Measurements from ENCODE around the gene PLXNB2.

The PLXNB2 gene

GRCh38 chr22:50296658-50297490 is 10.6 kb downstream of the PLXNB2 start:
- DNase-seq = no peak

- no peak for DNase-seq
Measured at GRCh38 chr22:50294319-50294656, 13.2 kb downstream of the PLXNB2 start.

- DNase-seq = no peak
Measured at GRCh38 chr22:50293441-50294318, 13.8 kb downstream of the PLXNB2 start.

GRCh38 chr22:50292643-50293440 is 14.6 kb downstream of the PLXNB2 start:
- no peak for DNase-seq

DNA sequence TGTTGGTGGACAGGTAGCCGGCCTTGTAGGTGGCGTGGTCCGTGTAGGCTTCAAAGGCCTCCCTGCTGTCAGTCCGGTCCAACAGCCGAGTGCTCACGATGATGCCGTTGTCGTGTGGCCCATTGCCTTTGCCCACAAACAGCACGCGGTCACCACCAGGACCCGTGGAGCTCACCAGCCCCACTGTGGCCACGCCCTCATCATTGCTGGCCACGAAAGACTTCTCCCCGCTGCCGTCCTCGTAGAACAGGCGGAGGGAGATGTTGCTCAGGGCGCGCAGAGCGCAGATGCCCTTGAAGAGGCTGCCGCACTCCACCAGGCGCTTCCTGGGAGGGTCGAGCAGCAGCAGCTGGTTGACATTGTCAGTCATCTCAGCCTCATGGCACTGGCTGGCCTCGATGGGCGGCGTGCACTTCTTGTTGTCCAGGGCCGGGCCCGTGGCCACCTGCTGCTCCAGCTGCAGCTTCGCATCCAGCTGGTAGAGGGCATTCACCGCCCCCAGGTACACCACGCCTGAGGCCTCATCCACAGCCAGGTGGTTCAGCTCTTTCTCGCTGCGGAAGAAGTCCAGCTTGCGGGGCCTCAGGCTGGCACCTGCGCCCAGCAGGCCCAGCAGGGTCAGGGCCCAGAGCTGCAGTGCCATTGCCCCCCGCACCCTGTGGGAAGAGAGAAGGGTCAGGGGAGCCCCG is 17.4 kb downstream of the PLXNB2 start:
- DNase-seq = no peak

DNA sequence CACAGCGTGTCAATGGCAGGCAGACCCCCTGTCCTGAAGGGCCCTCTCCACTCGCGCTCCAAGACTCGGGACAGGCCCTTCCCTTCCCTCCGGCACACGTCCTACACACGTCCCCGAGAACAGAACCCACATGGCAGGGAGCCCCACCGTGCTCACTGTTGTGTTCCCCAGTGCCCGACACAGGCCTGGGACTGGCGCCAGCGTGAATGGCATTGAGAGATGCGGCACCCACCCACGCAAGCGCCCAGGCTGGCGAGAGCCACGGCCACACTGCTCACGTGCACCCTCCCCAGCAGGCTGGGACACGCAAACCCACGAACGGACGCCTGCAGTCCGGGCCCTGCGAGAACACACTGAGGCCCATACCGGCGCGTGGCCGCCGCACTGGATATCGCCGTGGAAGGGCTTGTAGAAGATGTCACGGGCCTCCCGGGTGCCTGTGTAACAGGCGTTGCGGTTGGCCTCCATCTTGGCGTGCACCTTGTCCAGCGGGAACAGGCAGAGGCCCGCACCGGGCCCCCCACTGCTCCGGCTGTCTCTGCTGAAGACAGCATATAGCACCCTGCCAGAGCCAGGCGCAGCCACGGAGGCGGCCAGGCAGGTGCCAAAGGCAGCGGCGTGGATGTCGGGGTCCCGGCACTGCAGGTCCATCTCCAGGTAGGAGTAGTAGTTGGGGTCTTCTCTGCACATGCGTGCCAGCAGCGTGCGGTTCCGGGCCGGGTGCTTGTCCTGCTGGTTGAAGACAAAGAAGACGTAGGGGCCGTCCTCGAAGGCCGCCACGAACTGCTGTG is 18.1 kb downstream of the PLXNB2 start:
- no peak for DNase-seq

DNA sequence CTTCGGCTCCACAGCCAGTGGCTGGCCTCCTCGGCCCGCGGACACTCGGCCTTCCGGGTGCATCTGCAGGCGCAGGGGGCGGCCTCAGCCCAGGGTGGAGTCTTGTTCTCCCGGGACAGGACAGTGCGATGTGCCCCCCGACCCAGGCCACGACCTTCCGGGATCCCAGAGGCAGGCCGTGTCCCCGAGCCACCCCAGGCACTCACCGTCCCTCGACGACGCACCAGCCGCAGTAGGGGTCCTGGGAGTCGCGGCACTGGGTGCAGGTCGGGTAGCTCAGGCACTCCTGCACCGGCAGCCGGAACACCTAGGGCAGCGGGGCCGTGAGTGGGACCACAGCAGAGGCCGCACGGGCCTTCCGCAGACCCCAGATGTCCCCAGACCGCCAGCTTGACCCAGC is 19.7 kb downstream of the PLXNB2 start:
- DNase-seq = no peak

GRCh38 chr22:50286701-50287318 is 20.6 kb downstream of the PLXNB2 start:
- no peak for DNase-seq

GRCh38 chr22:50286275-50286674 is 21.2 kb downstream of the PLXNB2 start:
- DNase-seq = no peak

DNA sequence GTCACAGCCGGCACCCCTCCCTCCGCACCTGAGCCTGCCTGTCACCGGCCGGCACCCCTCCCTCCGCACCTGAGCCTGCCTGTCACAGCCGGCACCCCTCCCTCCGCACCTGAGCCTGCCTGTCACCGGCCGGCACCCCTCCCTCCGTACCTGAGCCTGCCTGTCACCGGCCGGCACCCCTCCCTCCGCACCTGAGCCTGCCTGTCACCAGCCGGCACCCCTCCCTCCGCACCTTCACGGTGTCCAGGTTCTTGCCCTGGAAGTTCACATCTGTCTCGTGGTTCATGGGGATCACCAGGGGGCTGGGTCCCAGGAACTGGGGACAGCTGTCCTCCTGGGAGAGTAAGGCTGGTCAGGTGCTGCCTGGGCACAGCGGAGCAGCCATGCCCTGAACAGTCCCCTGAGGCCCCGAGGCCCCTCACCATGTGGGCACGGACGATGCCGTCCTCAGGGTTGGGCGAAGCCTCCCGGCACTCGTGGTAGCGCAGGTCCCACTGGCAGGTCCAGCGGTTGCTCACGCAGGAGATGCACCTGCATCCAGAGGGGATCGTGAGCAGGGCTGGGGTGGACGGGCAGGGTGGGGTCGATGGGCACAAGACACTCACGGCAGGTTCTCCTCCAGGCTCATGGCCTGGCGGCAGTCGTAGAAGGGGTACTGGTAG is 21.7 kb downstream of the PLXNB2 start:
- DNase-seq = no peak

- DNase-seq = no peak
Measured at GRCh38 chr22:50284479-50284878, 23.0 kb downstream of the PLXNB2 start.

GRCh38 chr22:50283821-50284220 is 23.6 kb downstream of the PLXNB2 start:
- DNase-seq = no peak

DNA sequence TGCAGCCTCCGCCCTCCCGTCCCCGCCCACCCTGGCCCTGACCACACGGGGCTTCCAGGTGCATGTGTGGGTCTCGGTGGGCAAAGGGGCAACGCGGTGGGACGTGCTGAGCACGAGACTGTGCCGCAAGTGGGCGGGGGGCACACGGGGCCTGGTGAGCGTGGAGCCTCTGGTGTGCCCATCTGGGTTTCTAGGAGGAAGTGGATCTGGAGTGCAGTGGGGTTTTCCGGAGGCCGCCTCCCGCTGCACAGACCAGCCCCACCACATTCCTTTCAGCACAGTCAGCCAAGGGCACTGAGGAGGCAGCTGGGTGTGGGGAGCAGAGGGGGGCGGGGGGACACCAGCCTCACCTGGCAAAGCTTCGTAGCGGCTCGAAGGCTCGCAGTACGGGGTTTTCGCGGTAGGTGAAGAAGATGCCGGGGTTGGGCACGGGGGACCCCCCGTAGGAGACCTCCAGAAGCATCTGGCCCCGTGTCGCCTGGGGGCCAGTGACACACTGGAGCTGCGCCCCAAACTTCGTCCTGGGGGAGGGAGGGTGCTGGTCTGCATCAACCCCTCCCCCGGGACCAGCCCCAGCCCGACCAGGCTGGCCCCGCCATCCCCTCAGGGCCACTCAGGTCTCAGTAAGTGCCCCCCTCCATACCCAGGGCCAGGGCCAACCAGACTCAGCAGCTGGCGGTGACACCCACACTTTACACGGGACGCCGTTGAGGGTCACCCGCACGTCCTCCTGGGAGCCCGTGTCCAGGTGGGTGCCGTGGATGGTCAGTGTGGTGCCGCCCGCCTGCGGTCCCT is 24.9 kb downstream of the PLXNB2 start:
- DNase-seq = no peak

DNA sequence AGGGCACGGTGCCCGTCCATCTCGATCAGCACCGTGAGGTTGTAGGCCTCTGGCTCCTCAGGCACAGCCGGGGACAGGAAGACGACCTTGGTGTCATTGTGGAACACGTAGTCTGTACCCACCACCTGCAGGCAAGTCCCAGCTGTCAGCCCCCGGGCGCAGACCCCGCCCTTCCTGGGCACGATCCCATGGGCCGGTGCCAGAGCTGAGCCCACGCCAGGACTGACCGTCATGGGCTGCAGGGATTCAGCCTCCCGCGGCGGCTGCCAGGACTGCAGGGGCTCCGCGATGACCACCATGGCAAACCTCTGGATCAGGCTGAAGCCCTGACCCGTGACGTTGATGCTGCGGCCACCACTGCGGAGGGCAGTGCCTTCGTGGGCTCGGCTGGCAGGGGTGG is 25.5 kb downstream of the PLXNB2 start:
- no peak for DNase-seq

DNA sequence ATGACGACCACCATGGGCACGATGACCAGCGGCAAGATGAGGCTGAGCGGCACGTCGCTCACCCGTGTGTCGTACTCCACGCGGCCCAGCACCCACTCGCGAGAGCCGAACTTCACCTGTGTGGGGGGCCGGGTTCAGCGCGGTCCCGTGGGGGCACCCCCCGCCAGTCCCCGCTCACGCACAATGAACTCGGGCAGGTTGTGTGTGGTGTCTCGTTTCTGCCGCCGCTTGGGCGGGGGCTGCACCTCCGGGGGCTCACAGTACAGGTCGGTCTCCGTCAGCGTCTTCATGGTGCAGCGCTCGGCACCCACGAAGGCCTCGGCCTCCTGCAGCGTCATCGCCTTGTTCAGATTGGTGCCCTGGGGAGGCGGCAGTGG is 26.1 kb downstream of the PLXNB2 start:
- no peak for DNase-seq

DNA sequence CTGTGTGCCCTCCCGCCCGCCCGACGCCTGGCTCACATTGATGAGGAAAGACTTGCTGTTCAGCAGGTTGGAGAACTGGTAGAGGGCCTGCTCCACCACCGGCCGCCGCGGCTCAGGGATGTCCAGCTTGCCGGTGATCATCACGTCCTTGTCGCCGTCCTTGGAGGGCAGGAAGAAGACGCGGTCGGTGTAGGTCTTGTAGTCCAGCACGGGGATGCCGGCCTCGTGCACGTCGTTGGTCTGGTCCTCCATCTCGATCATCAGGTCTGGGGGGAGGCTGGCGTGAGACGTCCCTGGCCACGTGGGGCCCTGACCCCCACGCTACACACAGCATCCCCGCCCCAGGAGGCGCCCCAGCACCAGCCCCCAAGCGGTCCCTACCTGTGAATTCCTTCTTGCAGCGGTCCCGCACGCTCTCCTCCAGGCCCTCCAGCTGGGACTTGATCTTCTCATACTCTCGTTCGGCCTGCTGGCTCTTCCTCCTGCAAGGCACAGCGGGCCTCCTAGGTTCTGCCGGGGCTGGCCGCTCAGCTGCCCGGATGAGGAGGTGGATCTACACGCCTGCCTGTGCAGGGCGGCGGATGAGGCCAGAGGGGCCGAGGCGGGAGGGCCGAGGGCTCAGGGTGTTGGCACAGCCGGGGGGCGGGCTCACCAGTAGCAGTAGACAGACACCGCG is 26.6 kb downstream of the PLXNB2 start:
- DNase-seq = no peak

GRCh38 chr22:50280022-50280707 is 27.3 kb downstream of the PLXNB2 start:
- no peak for DNase-seq

DNA sequence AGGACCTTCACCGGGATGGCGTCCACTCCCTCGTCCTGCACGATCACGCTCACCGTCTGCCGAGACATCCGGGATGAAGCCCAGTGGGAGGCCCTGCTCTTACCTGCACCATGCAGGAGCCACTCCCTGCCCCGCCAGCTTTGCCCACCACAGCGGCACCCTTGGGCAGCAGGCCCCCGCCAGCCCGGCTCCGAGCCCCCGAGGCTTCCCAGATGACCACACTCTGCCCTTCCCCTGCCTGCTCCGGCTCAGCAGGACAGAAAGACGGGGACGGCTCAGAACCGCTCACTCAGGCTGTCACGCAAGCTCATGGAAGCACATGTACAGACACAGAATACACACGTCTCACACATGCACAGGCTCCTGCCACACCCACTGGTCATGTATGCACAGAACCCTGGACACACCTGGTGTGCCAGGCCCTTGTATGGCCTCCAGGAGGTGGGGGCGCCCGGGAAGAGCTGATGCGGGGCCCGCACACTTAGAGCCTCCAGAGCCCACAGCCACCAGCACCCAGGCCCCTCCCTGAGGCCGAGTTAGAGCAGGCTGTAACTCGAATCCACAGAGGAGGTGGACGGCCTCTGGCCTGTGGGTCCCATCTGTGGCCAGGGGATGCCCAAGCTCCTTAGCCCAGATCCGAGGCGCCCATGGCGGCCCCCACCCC is 28.4 kb downstream of the PLXNB2 start:
- no peak for DNase-seq

Data from inflammatory macrophage treated with lipopolysaccharide for 1 hour (primary cell).